ENCODE results near the gene CDH5. TPM values are rescaled to one million over a fixed set of nuclear protein-coding genes. Genes with fewer than 3 reads are reported as not detected.

CDH5 gene
- polyA plus RNA-seq, 1 experiment, result not detected

GRCh38 chr16:66387817-66388332, 21.4 kb downstream of the CDH5 start:
- H3K36me3 ChIP-seq (ENCODE audit: control insufficient read depth, insufficient read depth, low read length), result no peaks in the 10 kb centered on the region
- no peak for TF ChIP-seq CTCF (IDR thresholded peaks at IDR 0.05; ENCODE audit: insufficient read depth, low read depth, low read length)
- H3K4me3 ChIP-seq (ENCODE audit: low read depth, low read length), result no peak overlapping the region
- DNase-seq (ENCODE audit: low read depth), result no peak
- H3K27me3 ChIP-seq (ENCODE audit: control insufficient read depth, insufficient read depth, low read length), result no peaks in the 10 kb centered on the region; the same call in 1 of the 2 replicates
- POLR2A ChIA-PET, result no interaction called here
- CTCF ChIA-PET, result no interaction called here

- Histone ChIP-seq H3K27me3 (ENCODE audit: control insufficient read depth, insufficient read depth, low read length) (no peaks in the 10 kb centered on the region; the same call in 1 of the 2 replicates), H3K4me3 (ENCODE audit: low read depth, low read length) (no peak overlapping the region), H3K36me3 (ENCODE audit: control insufficient read depth, insufficient read depth, low read length) (no peaks in the 10 kb centered on the region)
- DNase-seq (ENCODE audit: low read depth), result no peak
- ChIA-PET POLR2A (no interaction called here), CTCF (interaction anchor here (1.6 kb wide), 1 partner anchor 18 kb away, joined by 4 read pairs; no protein-coding TSS in a partner anchor)
- no peak for TF ChIP-seq CTCF (IDR thresholded peaks at IDR 0.05; ENCODE audit: insufficient read depth, low read depth, low read length)
These were observed 22.1 kb downstream of the CDH5 start for GRCh38 chr16:66388350-66389139.

GRCh38 chr16:66389256-66390176, 23.0 kb downstream of the CDH5 start:
- Histone ChIP-seq H3K4me3 (ENCODE audit: low read depth, low read length) (no peak overlapping the region), H3K27me3 (ENCODE audit: control insufficient read depth, insufficient read depth, low read length) (no peaks in the 10 kb centered on the region; the same call in 1 of the 2 replicates), H3K36me3 (ENCODE audit: control insufficient read depth, insufficient read depth, low read length) (no peaks in the 10 kb centered on the region)
- no peak for DNase-seq (ENCODE audit: low read depth)
- TF ChIP-seq CTCF (IDR thresholded peaks at IDR 0.05; ENCODE audit: insufficient read depth, low read depth, low read length), result no peak
- ChIA-PET CTCF (interaction anchor here (0.9 to 1.6 kb wide), 2 partner anchors 17 to 351 kb away, joined by 3 to 4 read pairs; no protein-coding TSS in a partner anchor), POLR2A (no interaction called here)

- Histone ChIP-seq H3K27me3 (ENCODE audit: control insufficient read depth, insufficient read depth, low read length) (no peaks in the 10 kb centered on the region; the same call in 1 of the 2 replicates), H3K4me3 (ENCODE audit: low read depth, low read length) (no peak overlapping the region), H3K36me3 (ENCODE audit: control insufficient read depth, insufficient read depth, low read length) (no peaks in the 10 kb centered on the region)
- ChIA-PET POLR2A (no interaction called here), CTCF (interaction anchor here (0.9 to 1.6 kb wide), 2 partner anchors 16 to 350 kb away, joined by 3 to 4 read pairs; no protein-coding TSS in a partner anchor)
- no peak for TF ChIP-seq CTCF (IDR thresholded peaks at IDR 0.05; ENCODE audit: insufficient read depth, low read depth, low read length)
- DNase-seq (ENCODE audit: low read depth), result no peak
These were observed 24.0 kb downstream of the CDH5 start for GRCh38 chr16:66390346-66391108.
